HG03097 (cell line): ENCODE measurements around the gene SPDYE2B.
A peak's percentile ranks its signal among the peaks of the same experiment; 100 is the strongest.
"Not testable (repeated sequence)": the region's sequence is repeated elsewhere in the genome, so short reads cannot be mapped to it uniquely, and the experiment has no call there.

Experiments used
- ATAC-seq: cut with Tn5 transposase; IDR thresholded peaks from one replicate; pipeline ENCODE4 v1.9.1; 2021; ENCODE audit not compliant: unreplicated experiment, low FRiP score

SPDYE2B gene

GRCh38 chr7:102649924-102650323, at the start of gene SPDYE2B:
Gene SPDYE2B, plus strand, starts transcription at chr7:102650319. Its CDS starts 2,030 bp downstream, at chr7:102652349.
- ATAC-seq, result not testable (repeated sequence)

DNA sequence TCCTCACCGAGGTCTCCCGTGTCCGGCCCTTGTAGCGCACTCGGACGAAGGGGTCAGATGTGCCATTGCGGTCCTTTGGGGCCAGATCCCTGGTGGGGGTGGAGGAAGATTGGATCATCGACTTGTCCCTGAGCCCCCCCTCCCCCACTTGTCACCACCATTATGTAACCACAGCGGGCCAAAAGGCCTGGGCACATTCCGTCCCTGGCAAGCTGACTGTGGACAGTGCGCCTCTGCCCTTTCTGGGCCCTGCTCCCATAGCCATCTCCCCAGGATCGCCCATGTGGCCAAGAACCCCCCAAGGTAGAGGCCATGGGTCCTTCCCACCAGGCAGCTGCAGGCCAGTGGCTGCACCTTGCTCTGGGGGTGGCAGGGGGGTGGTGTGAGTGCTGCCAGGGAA, 47.8 kb upstream of the SPDYE2B start:
- ATAC-seq, result not testable (repeated sequence)

GRCh38 chr7:102604431-102605145, 45.5 kb upstream of the SPDYE2B start:
- ATAC-seq, result not testable (repeated sequence)

DNA sequence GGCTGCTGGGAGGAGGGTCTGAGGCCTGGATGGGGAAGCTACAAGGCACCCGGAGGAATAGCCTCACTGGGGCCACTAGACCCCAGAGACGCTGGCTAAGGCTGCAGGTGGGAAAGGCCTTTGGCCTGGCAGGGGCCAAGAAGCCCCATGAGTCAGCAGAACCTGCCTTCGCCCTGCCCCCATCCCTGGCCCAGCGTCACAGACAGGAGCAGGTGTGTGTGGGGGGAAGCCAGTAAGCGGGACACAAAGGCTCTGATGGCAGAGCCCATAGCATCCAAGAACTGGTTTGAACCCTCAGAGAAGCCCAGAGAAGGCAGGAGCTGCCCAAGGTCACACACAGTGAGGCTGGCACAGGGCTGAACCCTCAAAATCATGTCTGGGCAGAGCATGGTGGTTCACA, 43.3 kb upstream of the SPDYE2B start:
- not testable (repeated sequence) for ATAC-seq

GRCh38 chr7:102609734-102610133, 40.4 kb upstream of the SPDYE2B start:
- ATAC-seq, result not testable (repeated sequence)

GRCh38 chr7:102610441-102610840, 39.7 kb upstream of the SPDYE2B start:
- ATAC-seq, result not testable (repeated sequence)

DNA sequence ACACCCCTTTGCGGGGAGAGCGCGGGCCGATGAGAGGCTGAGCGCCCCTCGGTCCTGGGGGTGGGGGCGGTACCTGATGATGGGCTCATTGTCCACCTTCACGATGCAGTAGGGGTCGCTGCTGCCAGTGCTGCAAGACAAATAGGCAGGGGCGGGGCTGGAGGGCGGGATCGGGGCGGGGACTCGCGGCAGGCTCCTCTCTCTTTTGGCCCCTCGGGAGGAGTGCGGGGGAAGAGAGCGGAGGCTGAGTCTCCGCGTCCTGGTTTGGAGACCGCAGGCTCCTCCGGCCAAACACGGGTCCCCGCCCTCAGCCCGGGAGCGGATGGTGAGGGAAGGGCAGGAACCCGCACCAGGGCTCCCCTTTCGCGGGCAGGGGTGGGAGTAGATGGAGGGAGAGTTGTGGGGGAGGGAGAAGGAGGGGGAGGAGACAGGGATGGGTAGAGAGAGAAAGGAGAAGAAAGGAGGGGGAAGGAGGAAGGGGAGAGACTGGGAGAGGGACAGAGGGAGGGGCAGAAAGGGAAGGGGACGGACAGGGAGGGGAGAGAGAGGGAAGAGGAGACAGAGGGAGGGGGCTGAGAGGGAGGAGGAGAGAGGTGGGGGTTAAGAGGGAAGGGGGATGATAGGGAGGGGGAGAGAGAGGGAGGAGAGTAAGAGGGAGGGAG, 39.0 kb upstream of the SPDYE2B start:
- ATAC-seq, result peak; percentile 29

- ATAC-seq, result not testable (repeated sequence)
Measured at GRCh38 chr7:102611675-102612325, 38.3 kb upstream of the SPDYE2B start.

DNA sequence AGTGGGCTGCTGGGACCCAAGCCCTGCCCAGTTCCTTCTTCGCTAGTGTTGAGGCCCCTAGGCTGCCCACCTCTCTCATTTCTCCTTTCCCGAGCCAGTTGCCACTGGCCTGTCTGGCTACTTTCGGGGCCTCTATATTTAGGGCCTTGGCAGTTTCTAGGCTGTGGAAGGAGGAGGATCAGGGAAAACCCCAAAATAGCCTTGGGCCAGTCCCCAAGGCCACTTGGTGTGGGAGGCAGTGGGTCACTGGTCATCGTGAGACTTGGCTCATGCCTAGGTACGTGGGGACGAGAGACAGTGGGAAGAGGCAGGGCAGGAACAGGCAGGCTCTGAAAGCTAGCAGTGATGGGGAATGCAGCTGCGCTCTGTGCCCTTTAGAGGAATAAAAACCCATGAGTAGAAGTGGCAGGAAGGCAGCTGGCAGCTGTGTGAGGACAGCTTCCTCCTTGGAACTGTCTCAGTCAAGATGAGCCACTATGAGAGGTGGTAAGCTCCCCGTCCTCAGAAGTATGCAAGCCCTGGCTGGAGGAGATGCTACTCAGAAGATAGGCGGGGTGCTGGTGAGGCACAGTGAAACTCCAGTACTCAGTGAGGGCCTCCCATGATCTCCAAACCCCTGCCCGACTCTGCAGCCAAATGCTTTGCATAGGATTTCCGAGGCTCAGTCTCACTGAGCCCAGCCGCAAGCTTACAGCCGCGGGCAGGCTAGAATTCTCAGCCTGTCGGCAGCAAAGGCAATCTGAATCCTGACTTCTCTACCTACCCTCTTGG, 36.4 kb upstream of the SPDYE2B start:
- peak; percentile 39 for ATAC-seq

DNA sequence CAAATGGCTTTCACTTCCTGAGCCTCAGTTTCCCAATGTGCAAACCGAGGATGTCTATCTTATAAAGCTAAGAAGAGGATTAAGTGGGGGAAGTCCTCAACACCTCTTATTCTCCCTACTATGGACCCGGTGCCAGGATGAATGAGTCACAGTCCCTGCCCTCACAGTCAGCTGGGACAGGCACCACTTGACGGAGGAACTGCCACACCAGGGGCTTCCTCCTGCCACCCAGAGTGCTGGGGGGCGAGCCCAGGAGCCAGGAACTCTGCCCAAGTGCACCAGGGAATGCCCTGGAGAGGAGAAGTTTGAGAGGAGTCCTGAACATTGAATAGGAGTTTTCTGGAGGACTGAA, 35.8 kb upstream of the SPDYE2B start:
- ATAC-seq, result peak; percentile 27

- ATAC-seq, result peak; percentile 1
Measured at GRCh38 chr7:102614873-102615272, 35.2 kb upstream of the SPDYE2B start.

DNA sequence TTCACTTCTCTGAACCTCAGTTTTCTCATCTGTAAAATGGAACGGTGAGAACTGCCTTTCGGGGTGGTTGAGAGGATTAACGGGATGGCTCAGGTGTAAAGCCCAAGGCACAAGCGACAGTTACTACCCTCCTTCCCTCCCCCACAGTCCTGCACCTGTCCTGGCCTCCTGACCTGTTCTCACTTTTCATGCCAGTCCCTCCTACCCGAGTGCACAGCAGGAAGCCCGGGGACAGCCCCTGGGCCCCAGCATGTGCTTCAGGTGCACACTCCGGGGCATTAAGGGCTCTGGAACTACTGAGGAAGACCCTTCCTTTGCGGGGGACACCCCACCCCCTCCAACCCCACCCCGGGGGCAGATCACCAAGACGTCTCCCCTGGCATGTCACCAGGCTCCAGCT, 34.2 kb upstream of the SPDYE2B start:
- ATAC-seq, result not testable (repeated sequence)

GRCh38 chr7:102616507-102617125, 33.5 kb upstream of the SPDYE2B start, which contains the start of gene RASA4:
Gene RASA4, minus strand, starts transcription at chr7:102616756. Its CDS starts 67 bp downstream, at chr7:102616689.
- peak; percentile 56 for ATAC-seq

DNA sequence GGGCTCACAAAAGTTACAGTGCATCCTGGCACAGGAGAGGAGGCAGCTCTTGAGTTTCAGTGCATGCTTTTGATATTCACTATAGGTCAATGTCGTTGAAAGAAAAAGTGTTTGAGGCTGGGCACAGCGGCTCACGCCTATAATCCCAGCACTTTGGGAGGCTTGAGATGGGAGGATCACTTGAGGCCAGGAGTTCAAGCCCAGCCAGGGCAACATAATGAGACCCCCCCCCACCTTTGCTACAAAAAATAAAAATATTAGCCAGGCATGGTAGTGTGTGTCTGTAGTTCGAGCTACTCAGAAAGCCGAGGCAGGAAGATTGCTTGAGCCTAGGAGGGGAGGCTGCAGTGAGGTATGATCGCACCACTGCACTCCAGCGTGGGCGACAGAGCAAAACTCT, 32.0 kb upstream of the SPDYE2B start:
- ATAC-seq, result not testable (repeated sequence)

DNA sequence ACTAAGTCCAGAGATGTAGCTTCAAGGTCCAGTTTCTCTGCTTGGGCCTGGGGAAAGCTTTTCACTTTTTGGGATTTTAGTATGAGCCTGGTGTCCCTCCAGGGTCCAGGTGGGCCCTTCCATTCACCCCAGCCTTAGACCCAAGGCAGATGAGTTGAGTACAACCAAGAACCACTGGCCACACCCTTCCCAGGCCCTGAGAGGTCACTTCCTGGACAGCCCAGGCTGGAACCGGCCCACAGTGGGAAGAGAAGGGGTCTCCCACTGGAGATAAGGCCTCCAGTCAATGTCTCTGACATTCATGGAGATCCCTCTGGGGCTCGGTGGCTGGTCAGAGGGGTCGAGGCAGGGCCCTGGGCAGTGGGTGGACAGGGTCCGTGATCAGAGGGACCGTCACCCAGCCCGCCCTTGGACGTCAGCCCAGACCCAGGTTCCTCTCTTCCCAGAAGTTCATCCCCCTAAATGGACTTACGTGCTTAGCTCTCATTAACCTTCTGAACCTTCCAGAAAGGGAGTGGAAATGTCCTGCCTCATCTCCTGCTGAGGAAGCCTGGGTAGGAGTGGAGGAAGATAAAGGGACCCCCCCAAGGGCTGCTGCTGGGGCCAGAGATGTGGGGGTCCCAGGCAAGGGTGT, 22.7 kb upstream of the SPDYE2B start:
- not testable (repeated sequence) for ATAC-seq

DNA sequence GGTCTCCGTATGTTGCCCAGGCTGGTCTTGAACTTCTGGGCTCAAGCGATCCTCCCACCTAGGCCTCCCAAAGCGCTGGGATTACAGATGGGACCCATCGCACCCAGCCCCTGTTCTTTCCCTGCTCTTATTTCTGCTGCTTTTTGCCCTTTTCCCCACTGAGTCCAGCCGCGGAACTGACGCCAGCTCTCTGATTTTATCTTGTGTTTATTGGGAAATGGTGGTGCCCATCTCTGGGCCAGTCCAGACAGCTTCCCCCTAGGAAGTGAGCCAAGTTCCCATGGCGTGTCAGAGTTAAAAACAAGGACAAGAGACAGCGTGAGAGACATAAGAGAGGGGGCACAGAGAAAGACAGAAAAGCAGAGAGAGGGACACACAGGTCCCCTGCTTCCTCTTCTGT, 19.5 kb upstream of the SPDYE2B start:
- not testable (repeated sequence) for ATAC-seq

GRCh38 chr7:102634299-102634698, 15.8 kb upstream of the SPDYE2B start:
- not testable (repeated sequence) for ATAC-seq

DNA sequence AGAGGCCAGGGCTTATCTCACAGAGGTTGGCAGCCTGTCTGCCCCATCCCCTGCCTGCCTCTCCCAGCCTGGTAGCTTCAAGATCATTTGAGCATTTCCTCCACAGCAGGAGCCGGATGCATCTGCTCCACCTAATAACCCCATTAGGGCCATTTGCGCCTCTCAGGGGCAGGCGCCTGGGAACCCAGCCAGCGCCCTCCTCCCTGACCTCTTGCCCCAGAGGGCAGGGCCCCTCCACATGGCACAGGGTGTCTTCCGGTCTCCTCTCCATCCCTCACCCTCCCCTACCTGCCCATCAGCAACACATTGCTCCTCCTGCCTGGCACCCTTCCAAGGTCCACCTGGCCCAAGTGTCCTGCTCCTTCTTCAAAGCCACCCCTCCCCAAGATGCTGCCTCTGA, 14.8 kb upstream of the SPDYE2B start:
- ATAC-seq, result not testable (repeated sequence)

DNA sequence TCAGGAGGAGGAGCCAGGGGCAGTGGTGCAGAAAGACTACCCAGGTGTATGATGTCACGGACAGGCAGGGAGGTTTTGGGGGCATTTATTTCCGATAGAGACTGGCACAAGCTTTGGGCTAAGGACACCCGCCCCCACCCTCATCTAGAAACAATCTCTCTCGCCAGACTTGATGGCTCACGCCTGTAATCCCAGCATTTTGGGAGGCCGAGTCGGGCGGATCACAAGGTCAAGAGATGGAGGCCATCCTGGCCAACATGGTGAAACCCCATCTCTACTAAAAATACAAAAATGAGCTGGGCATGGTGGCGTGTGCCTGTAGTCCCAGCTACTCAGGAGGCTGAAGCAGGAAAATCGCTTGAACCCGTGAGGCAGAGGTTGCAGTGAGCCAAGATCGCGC, 13.2 kb upstream of the SPDYE2B start:
- not testable (repeated sequence) for ATAC-seq

DNA sequence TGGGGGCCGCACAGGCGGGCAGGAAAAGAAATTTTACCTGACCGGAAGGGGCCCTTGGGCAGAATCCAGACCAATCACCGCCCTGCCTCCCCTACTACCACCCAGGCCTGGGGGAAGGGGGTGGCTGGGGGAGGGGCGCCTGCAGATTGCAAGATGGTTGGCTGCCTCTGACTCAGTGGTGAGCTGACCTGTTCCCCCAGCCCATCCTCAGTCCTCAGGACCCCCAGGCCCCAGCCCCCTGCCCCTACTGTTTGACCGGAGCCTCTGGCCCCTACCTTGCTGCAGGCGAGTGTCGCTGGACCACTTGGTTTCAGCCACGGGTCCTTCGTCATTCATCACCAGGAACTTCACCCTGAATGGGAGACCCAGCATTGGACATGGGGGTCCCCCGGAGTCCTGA, 11.3 kb upstream of the SPDYE2B start:
- ATAC-seq, result not testable (repeated sequence)
